Epithelial cell of proximal tubule (primary cell): ENCODE data around the gene OPTN. TPM values are rescaled to one million over a fixed set of nuclear protein-coding genes. Genes with fewer than 3 reads are reported as not detected.

Experiments used
- DNase-seq: peaks from one replicate; pipeline ENCODE4 v3.0.0-alpha.2; 2011; ENCODE audit warnings: low read depth
- H3K4me3 ChIP-seq: 2 replicates; pipeline ENCODE4 v1.5.1; 2011; ENCODE audit warnings: low read depth, mild to moderate bottlenecking, low read length
- total RNA-seq: library from RNA; depleted of rRNA; stranded (reverse); fragments of >200 nt; gene quantifications from 2 replicates; pipeline ENCODE4 v1.2.3, GENCODE V29; 2015
- TF ChIP-seq, protein P1 (sequence below): conservative IDR thresholded peaks from 2 replicates; pipeline ENCODE4 v1.5.1; 2012; ENCODE audit warnings: low read depth, mild to moderate bottlenecking, low read length

Gene OPTN
- total RNA-seq, 1 donor from 2014 or later: 64.4 TPM

DNA sequence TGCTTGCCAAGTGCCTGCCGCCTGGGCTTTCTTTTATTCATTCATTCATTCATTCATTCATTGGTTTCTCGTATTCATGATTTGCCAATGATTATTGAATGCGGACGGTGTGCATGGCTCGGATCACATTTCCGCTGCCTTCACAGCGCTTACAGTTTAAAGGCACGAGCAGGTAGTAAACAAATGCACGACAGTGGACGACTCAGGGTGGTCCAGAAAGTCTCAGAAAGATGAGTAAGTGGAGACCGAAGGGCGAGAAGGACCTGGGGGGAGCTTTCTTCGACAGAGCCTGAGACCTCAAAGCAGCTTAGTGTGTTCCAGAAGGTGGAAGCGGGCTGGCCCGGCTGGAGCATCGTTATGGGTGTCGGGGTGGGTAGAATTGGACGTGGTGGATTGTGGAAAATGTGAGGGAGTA lies 61.9 kb downstream of the OPTN start:
- DNase-seq: no peak

DNA sequence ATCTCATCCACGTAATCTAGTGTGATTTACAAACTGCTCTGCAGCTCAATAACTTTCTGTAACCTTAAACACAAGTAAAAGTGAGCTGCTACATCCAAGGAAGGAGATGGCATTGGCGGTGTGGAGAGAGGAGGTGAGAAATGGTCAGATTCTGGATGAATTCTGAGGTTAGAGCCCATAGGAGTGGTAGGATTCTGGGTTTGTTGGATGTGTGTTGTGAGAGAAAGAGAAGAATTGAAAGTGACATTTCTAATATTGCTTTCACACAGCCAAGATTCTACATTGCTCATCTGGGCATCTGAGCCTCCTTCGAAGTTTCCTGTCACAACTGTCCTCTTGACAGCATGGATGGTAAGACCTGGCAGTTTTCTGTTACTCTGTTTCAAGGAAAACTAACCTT lies 63.9 kb downstream of the OPTN start:
- H3K4me3 ChIP-seq: no peak overlapping the region
- TF ChIP-seq, protein P1, sequence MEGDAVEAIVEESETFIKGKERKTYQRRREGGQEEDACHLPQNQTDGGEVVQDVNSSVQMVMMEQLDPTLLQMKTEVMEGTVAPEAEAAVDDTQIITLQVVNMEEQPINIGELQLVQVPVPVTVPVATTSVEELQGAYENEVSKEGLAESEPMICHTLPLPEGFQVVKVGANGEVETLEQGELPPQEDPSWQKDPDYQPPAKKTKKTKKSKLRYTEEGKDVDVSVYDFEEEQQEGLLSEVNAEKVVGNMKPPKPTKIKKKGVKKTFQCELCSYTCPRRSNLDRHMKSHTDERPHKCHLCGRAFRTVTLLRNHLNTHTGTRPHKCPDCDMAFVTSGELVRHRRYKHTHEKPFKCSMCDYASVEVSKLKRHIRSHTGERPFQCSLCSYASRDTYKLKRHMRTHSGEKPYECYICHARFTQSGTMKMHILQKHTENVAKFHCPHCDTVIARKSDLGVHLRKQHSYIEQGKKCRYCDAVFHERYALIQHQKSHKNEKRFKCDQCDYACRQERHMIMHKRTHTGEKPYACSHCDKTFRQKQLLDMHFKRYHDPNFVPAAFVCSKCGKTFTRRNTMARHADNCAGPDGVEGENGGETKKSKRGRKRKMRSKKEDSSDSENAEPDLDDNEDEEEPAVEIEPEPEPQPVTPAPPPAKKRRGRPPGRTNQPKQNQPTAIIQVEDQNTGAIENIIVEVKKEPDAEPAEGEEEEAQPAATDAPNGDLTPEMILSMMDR: no peak
- no peak for DNase-seq

More for the DNA sequence above, 61.9 kb downstream of the OPTN start:
- H3K4me3 ChIP-seq: peak overlapping the region; percentile 80
- TF ChIP-seq, protein P1: no peak

DNA sequence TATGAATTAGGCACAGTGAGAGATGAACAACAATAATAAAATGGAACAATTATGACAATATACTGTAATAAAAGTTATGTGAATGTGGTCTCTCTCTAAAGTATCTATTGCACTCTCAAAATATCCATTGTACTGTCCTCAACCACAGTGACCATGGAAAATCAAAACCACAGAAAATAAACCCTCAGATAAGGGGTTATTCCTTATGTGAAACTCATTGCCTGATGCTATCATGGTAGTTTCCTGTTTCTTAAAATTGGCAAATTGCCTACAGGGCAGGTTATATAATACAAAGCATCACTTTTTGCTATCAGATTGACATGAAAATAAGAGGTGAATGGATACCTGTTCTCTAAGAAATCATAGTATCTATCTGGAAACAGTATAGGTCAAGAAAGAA lies 65.2 kb downstream of the OPTN start:
- DNase-seq: no peak
- no peak overlapping the region for H3K4me3 ChIP-seq
- TF ChIP-seq, protein P1: no peak

DNA sequence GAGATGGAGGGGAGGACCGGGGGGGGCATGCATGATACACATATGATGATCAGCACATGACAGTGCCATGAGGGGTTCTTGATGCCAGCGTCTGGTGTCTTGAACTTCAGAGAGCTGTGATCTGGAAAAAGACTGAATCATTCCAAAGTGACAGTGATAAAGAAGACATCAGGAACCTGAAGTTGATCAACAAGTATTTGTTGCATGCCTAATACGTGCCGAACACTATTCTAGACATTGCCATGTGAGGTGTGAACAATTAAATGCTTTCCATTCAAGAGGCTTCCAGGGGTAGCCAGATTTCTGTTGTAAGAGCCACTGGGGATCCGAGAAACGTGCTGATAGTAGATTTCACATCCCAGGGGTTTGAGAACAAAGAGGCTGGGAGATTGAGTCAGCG lies 67.6 kb downstream of the OPTN start:
- no peak overlapping the region for H3K4me3 ChIP-seq
- DNase-seq: no peak
- TF ChIP-seq, protein P1: no peak

DNA sequence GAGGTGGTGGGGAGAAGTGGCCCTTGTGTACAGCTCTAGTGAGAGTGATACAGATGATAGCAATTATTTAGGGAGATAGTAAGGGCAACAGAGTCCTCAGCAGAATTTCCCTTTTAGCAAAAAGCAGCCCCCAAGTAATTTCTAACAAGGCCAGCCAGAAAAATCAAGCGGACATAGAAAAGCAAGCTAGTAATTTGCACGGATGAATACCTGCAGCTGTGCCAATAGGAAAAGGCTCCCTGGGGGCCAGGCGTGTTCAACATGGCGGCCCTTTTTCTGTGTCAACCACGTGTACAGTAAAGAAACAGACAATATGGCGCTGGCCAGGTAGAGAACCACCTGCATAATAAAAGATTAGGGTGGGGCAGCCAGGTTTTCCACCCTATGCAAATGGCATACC lies 68.8 kb downstream of the OPTN start:
- TF ChIP-seq, protein P1: no peak
- no peak overlapping the region for H3K4me3 ChIP-seq
- DNase-seq: no peak

DNA sequence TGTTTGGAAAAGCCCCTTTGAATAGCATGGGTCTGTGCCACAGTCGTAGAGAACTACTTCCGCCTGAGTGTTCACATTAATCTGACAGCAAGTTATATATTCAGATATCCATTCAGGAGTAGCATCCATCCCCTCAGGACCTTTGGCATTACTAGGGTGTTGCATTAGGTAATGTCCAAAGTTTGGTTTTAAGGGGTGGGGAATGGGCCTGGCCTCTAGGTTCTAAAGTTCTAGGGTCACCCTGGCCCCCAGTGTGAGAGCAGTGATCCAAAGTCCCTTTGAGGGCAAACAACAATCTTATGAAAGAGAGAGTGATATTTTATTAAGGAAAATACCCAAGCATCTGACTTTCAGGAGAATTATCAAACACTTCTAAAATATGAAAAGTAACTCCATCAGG lies 73.7 kb downstream of the OPTN start:
- no peak for DNase-seq
- TF ChIP-seq, protein P1: no peak
- H3K4me3 ChIP-seq: no peak overlapping the region

DNA sequence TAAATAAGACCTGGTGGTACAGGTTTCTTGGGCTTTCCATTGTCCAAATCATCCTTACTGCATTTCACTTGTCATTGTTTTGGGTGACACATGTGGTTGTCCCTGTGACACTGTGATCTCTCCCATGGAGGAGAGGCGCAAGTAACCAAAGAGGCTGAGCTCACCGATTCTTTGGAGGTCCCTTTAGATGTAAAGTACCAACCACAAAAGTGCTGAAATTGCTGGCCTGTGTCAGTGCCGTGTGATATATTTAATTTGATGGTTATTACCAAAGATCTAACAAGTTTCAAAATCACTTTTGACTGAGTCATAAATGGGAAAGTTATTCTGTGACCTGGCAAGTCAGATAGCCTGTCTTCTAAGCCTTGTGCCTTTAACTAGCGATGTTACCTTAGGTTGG lies 80.8 kb downstream of the OPTN start:
- no peak for DNase-seq

More for the DNA sequence above, 80.8 kb downstream of the OPTN start:
- H3K4me3 ChIP-seq: no peak overlapping the region
- TF ChIP-seq, protein P1: no peak
